K562 (cell line): ENCODE results near the gene NEK4. TPM values are rescaled to one million over a fixed set of nuclear protein-coding genes. Genes with fewer than 3 reads are reported as not detected.

Experiments used
- DEAF1 ChIP-seq: fragments of 450-650 bp; formaldehyde crosslinking; IDR thresholded peaks from 2 replicates; pipeline ENCODE4 v1.4.0; 2020; ENCODE audit warnings: mild to moderate bottlenecking, moderate library complexity
- MGA ChIP-seq: fragments of 450-650 bp; IDR thresholded peaks from 2 replicates; pipeline ENCODE4 v1.6.1; 2016; ENCODE audit warnings: mild to moderate bottlenecking, moderate library complexity
- polyA plus RNA-seq, 8 experiments: library from polyadenylated mRNA; depleted of rRNA in 4 of 8; stranded (reverse) in 5 of 8; unstranded in 3 of 8; fragments of >200 nt; fragmentation: Nextera tagmentation in 2 of 8; fragmentation: Illumina TruSeq in 1 of 8; extraction: Ambion mirVana in 2 of 8; extraction: Trizol in 1 of 8; gene quantifications; 2 replicates each; pipeline versions ENCODE4 v1.2.1 to v1.2.3, GENCODE V29; 2011 to 2014; ENCODE audit warnings: inconsistent platforms in 1 of 8, missing spikeins in 1 of 8
- total RNA-seq, 7 experiments: library from RNA; depleted of rRNA in 6 of 7; stranded (reverse); fragments of >200 nt in 6 of 7; fragmentation: Illumina TruSeq in 2 of 7; extraction: Trizol in 2 of 7; gene quantifications; 2 replicates each; pipeline versions ENCODE4 v1.2.1 to v1.2.3, GENCODE V29; 2011 to 2021; ENCODE audit warnings: low replicate concordance in 1 of 7

Gene NEK4
- total and polyA plus RNA-seq, 9 of the 15 experiments (the other 6 are each of a cell fraction or from before 2014, with no cell fraction given): 5.8 to 23.1 (median 16.6) TPM

GRCh38 chr3:52742418-52743041 lies 28.2 kb downstream of the NEK4 start (continued):
- TF ChIP-seq MGA (no peak), DEAF1 (peak; percentile 51)
- TF ChIP-seq, all 486 proteins: peak for 5
